CD14-positive monocyte (primary cell): Measurements from ENCODE around the gene NR3C1. TPM values are rescaled to one million over a fixed set of nuclear protein-coding genes. Genes with fewer than 3 reads are reported as not detected.

Experiments
- DNase-seq, 3 donors: peaks; one replicate each; pipeline ENCODE4 v3.0.0-alpha.2; 2011 to 2022
- H2AFZ ChIP-seq: 2 replicates; pipeline ENCODE4 v1.6.0; 2012; ENCODE audit warnings: mild to moderate bottlenecking, low read depth, low read length, inconsistent platforms; ENCODE audit not compliant: insufficient read depth, poor library complexity, severe bottlenecking
- H3K27ac ChIP-seq, 2 donors: 1 replicate in 1 of 2; 2 replicates in 1 of 2; pipeline ENCODE4 v1.5.1; 2012 to 2013; ENCODE audit warnings: low read length in 2 of 2, control low read depth in 1 of 2, inconsistent platforms in 1 of 2, low read depth in 1 of 2, mild to moderate bottlenecking in 1 of 2
- H3K27me3 ChIP-seq, 2 donors: one replicate each; pipeline versions ENCODE4 v1.6.0 to v1.6.1; 2011 to 2013; ENCODE audit warnings: low read length in 2 of 2; ENCODE audit not compliant: control insufficient read depth in 2 of 2, insufficient read depth in 2 of 2
- H3K36me3 ChIP-seq, 2 donors: replicated peaks in 1 of 2; 1 replicate in 1 of 2; 2 replicates in 1 of 2; pipeline versions ENCODE4 v1.5.1 to v1.6.1; 2012 to 2013; ENCODE audit warnings: low read length in 2 of 2, control low read depth in 1 of 2, inconsistent platforms in 1 of 2, mild to moderate bottlenecking in 1 of 2; ENCODE audit not compliant: insufficient read depth in 2 of 2, control insufficient read depth in 1 of 2
- H3K4me1 ChIP-seq, 2 donors: 1 replicate in 1 of 2; 2 replicates in 1 of 2; pipeline versions ENCODE4 v1.5.1 to v1.6.1; 2012 to 2013; ENCODE audit warnings: low read length in 2 of 2, control low read depth in 1 of 2, inconsistent platforms in 1 of 2, mild to moderate bottlenecking in 1 of 2, moderate library complexity in 1 of 2; ENCODE audit not compliant: insufficient read depth in 2 of 2, control insufficient read depth in 1 of 2
- H3K4me2 ChIP-seq: replicated peaks from 2 replicates; pipeline ENCODE3; 2012; ENCODE audit warnings: low read length, moderate library complexity, mild to moderate bottlenecking; ENCODE audit not compliant: poor library complexity, severe bottlenecking; ENCODE audit errors: extremely low read depth
- H3K4me3 ChIP-seq, 3 experiments: fragments of 200-600 bp in 1 of 3; sonication (generic) in 1 of 3; replicated peaks in 1 of 3; 1 replicate in 2 of 3; 2 replicates in 1 of 3; pipeline ENCODE4 v1.5.1; 2011 to 2013; ENCODE audit warnings: low read length in 3 of 3, mild to moderate bottlenecking in 3 of 3, control low read depth in 2 of 3, low read depth in 2 of 3, inconsistent platforms in 1 of 3, moderate library complexity in 1 of 3
- H3K79me2 ChIP-seq: 2 replicates; pipeline ENCODE4 v1.6.0; 2012; ENCODE audit warnings: mild to moderate bottlenecking, control low read depth, inconsistent platforms, low read length, moderate library complexity; ENCODE audit not compliant: insufficient read depth
- H3K9ac ChIP-seq: 2 replicates; pipeline ENCODE4 v1.6.0; 2017; ENCODE audit warnings: low read length, mild to moderate bottlenecking; ENCODE audit not compliant: insufficient read depth, poor library complexity, severe bottlenecking
- H3K9me3 ChIP-seq, 2 donors: replicated peaks in 1 of 2; 1 replicate in 1 of 2; 2 replicates in 1 of 2; pipeline versions ENCODE4 v1.5.1 to v1.6.1; 2012 to 2013; ENCODE audit warnings: low read length in 2 of 2, control low read depth in 1 of 2; ENCODE audit not compliant: control insufficient read depth in 1 of 2, insufficient read depth in 1 of 2
- H4K20me1 ChIP-seq: 2 replicates; pipeline ENCODE4 v1.6.0; 2012; ENCODE audit warnings: mild to moderate bottlenecking, low read length, control low read depth, moderate library complexity; ENCODE audit not compliant: insufficient read depth
- H3K27ac Mint-ChIP-seq, 7 donors: one replicate each; pipeline ENCODE4 v1.8.0; 2020; ENCODE audit warnings: mild to moderate bottlenecking in 7 of 7, mixed read lengths in 7 of 7, moderate library complexity in 6 of 7, inconsistent platforms in 2 of 7
- H3K27me3 Mint-ChIP-seq, 3 donors: one replicate each; pipeline ENCODE4 v1.8.0; 2021 to 2022; ENCODE audit warnings: low read depth in 3 of 3, mild to moderate bottlenecking in 3 of 3, mixed read lengths in 3 of 3, moderate library complexity in 3 of 3, inconsistent platforms in 1 of 3
- H3K36me3 Mint-ChIP-seq, 2 donors: one replicate each; pipeline ENCODE4 v1.8.0; 2020; ENCODE audit warnings: mixed read lengths in 2 of 2, inconsistent platforms in 1 of 2, mild to moderate bottlenecking in 1 of 2
- H3K4me1 Mint-ChIP-seq: one replicate; pipeline ENCODE4 v1.8.0; 2020; ENCODE audit warnings: mild to moderate bottlenecking, mixed read lengths
- H3K4me3 Mint-ChIP-seq, 2 donors: one replicate each; pipeline ENCODE4 v1.8.0; 2020; ENCODE audit warnings: mild to moderate bottlenecking in 2 of 2, mixed read lengths in 2 of 2, moderate library complexity in 1 of 2
- H3K9me3 Mint-ChIP-seq, 7 donors: one replicate each; pipeline ENCODE4 v1.8.0; 2020 to 2022; ENCODE audit warnings: mixed read lengths in 7 of 7, mild to moderate bottlenecking in 6 of 7, moderate library complexity in 6 of 7, inconsistent platforms in 2 of 7
- WGBS: methylation state at CpG from one replicate; pipeline ENCODE4 v1.1.5; 2013; ENCODE audit warnings: missing lambda C conversion rate; ENCODE audit not compliant: insufficient coverage; 5-methylcytosine and 5-hydroxymethylcytosine counted together
- intact Hi-C, 2 donors: fragments of 100-400 bp; cut with micrococcal nuclease; formaldehyde crosslinking; loops; one replicate each; pipeline versions ENCODE4 v1.15.0 to v1.15.1; 2023
- polyA plus RNA-seq, 3 donors: library from polyadenylated mRNA; depleted of rRNA in 1 of 3; unstranded in 2 of 3; stranded (reverse) in 1 of 3; fragments of 300-500 nt in 2 of 3; fragments of >200 nt in 1 of 3; fragmentation: Illumina TruSeq in 2 of 3; gene quantifications; 1 replicate in 2 of 3; 2 replicates in 1 of 3; pipeline ENCODE4 v1.2.3, GENCODE V29; 2012 to 2021
- TF ChIP-seq, protein P1 (sequence below): fragments of 200-600 bp; IDR thresholded peaks from one replicate; pipeline ENCODE4 v1.8.0; 2022; ENCODE audit warnings: antibody characterized with exemption, mild to moderate bottlenecking

Gene NR3C1
- polyA plus RNA-seq, 3 donors = 25.4 to 82.8 (median 75.1) TPM

DNA sequence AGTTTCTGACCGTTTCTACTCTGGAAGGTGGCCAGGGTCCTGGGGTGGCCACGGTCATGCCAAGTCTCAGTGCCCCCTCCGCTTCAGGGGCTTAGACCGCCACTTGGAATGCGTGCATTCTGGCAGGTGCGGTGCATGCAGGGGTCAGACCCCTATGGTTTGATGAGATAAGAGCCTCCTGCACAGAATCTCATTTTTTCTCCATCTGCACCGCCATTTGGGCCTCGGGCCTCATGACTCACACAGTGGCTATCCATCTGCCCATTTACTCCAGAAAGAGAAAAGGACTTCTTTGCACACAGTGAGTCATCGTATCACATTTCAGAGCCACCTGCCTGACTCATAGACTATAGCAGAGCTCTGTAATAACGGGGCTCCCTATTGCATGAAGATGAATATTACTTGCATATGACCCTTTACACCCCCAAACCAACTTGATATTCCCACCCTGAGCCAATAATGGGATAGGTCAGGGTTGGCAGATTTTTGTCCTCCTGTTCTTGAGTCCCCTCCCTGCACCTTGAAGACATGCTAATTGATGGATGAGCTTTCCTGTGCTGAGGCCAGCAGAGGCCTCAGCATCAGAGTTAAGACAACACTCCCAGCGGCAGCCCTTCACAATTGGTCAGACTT lies 157.4 kb downstream of the NR3C1 start:
- H3K27me3 ChIP-seq = no peaks in the 10 kb centered on the region
- H3K79me2 ChIP-seq = no peaks in the 10 kb centered on the region
- intact Hi-C loops = no loop called here
- H3K9me3 Mint-ChIP-seq = peaks cover 5 to 16% (median 8%) of the 10 kb centered on the region in 7 donors
- H3K4me2 ChIP-seq = no peak overlapping the region
- peaks cover 0 to 6% of the 10 kb centered on the region in 2 donors for H3K9me3 ChIP-seq
- no peak overlapping the region for H3K9ac ChIP-seq
- WGBS = 98% methylated on average over 6 of the region's 11 CpGs
- H3K4me3 ChIP-seq = no peak overlapping the region
- H3K27me3 Mint-ChIP-seq = peaks cover 0 to 2% (median 0%) of the 10 kb centered on the region in 3 donors
- TF ChIP-seq, protein P1, sequence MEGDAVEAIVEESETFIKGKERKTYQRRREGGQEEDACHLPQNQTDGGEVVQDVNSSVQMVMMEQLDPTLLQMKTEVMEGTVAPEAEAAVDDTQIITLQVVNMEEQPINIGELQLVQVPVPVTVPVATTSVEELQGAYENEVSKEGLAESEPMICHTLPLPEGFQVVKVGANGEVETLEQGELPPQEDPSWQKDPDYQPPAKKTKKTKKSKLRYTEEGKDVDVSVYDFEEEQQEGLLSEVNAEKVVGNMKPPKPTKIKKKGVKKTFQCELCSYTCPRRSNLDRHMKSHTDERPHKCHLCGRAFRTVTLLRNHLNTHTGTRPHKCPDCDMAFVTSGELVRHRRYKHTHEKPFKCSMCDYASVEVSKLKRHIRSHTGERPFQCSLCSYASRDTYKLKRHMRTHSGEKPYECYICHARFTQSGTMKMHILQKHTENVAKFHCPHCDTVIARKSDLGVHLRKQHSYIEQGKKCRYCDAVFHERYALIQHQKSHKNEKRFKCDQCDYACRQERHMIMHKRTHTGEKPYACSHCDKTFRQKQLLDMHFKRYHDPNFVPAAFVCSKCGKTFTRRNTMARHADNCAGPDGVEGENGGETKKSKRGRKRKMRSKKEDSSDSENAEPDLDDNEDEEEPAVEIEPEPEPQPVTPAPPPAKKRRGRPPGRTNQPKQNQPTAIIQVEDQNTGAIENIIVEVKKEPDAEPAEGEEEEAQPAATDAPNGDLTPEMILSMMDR = no peak
- no peaks in the 10 kb centered on the region for H3K36me3 ChIP-seq
- peak in 1 of 3 donors; percentile 54 for DNase-seq
- H3K4me3 Mint-ChIP-seq = no peak overlapping the region
- peaks cover 4 to 12% of the 10 kb centered on the region in 2 donors for H3K4me1 ChIP-seq
- H3K36me3 Mint-ChIP-seq = no peaks in the 10 kb centered on the region
- no peak overlapping the region for H3K27ac Mint-ChIP-seq
- peaks cover 17% of the 10 kb centered on the region for H3K4me1 Mint-ChIP-seq
- H2AFZ ChIP-seq = no peak overlapping the region
- no peak overlapping the region for H3K27ac ChIP-seq
- no peaks in the 10 kb centered on the region for H4K20me1 ChIP-seq

DNA sequence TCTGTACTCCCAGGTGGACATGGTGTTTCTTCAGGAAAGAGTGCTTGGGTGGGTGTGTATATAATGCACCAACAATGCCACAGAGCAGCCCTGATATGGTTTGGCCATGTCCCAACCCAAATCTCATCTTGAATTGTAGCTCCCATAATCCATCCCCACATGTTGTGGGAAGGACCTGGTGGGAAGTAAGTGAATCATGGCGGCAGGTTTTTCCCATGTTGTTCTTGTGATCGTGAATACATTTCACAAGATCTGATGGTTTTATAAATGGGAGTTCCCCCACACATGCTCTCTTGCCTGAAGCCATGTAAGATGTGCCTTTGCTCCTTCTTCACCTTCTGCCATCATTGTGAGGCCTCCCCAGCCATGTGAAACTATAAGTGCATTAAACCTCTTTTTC lies 158.5 kb downstream of the NR3C1 start:
- Histone ChIP-seq H3K4me2 (no peak overlapping the region), H4K20me1 (no peaks in the 10 kb centered on the region), H2AFZ (no peak overlapping the region), H3K27me3 (no peaks in the 10 kb centered on the region), H3K4me1 (peaks cover 4 to 12% of the 10 kb centered on the region in 2 donors), H3K9me3 (peaks cover 0 to 6% of the 10 kb centered on the region in 2 donors), H3K36me3 (no peaks in the 10 kb centered on the region), H3K9ac (no peak overlapping the region), H3K4me3 (no peak overlapping the region), H3K27ac (no peak overlapping the region), H3K79me2 (no peaks in the 10 kb centered on the region)
- H3K27ac Mint-ChIP-seq = no peak overlapping the region
- no peak overlapping the region for H3K4me3 Mint-ChIP-seq
- peaks cover 11% of the 10 kb centered on the region for H3K4me1 Mint-ChIP-seq
- peaks cover 5 to 16% (median 8%) of the 10 kb centered on the region in 7 donors for H3K9me3 Mint-ChIP-seq
- WGBS = no CpG with 5 or more reads among the region's 2 CpGs
- DNase-seq = no peak
- TF ChIP-seq, protein P1 = no peak
- H3K36me3 Mint-ChIP-seq = no peaks in the 10 kb centered on the region
- intact Hi-C loops = no loop called here
- peaks cover 0 to 2% (median 0%) of the 10 kb centered on the region in 3 donors for H3K27me3 Mint-ChIP-seq
